Measurements from ENCODE around the gene LITAF.

LITAF gene

GRCh38 chr16:11547118-11547916 is 39.4 kb downstream of the LITAF start:
- no peak for DNase-seq

- peak; percentile 36 for DNase-seq
Observed at GRCh38 chr16:11546608-11547061, 40.1 kb downstream of the LITAF start.

- no peak for DNase-seq
Observed at GRCh38 chr16:11543661-11544393, 42.9 kb downstream of the LITAF start.

GRCh38 chr16:11542069-11542744 is 44.5 kb downstream of the LITAF start:
- no peak for DNase-seq

- no peak for DNase-seq
Observed at GRCh38 chr16:11539641-11540050, 47.1 kb downstream of the LITAF start.

- DNase-seq: no peak
Observed at GRCh38 chr16:11538880-11539279, 47.8 kb downstream of the LITAF start.

- no peak for DNase-seq
Observed at GRCh38 chr16:11536104-11536866, 50.4 kb downstream of the LITAF start.

GRCh38 chr16:11535494-11535893 is 51.2 kb downstream of the LITAF start:
- no peak for DNase-seq

- DNase-seq: no peak
Observed at GRCh38 chr16:11534262-11534661, 52.5 kb downstream of the LITAF start.

- DNase-seq: no peak
Observed at GRCh38 chr16:11533588-11533987, 53.1 kb downstream of the LITAF start.

GRCh38 chr16:11530171-11530940 is 56.4 kb downstream of the LITAF start:
- DNase-seq: no peak

- no peak for DNase-seq
Observed at GRCh38 chr16:11529285-11529684, 57.4 kb downstream of the LITAF start.

- DNase-seq: no peak
Observed at GRCh38 chr16:11528053-11528452, 58.7 kb downstream of the LITAF start.

- DNase-seq: no peak
Observed at GRCh38 chr16:11526655-11527350, 59.9 kb downstream of the LITAF start.

GRCh38 chr16:11524098-11524760 is 62.5 kb downstream of the LITAF start:
- DNase-seq: no peak

GRCh38 chr16:11521055-11521454 is 65.7 kb downstream of the LITAF start:
- DNase-seq: no peak

- no peak for DNase-seq
Observed at GRCh38 chr16:11520442-11520841, 66.3 kb downstream of the LITAF start.

GRCh38 chr16:11517961-11518360 is 68.8 kb downstream of the LITAF start:
- no peak for DNase-seq

GRCh38 chr16:11515540-11516430 is 70.9 kb downstream of the LITAF start:
- DNase-seq: no peak

- no peak for DNase-seq
Observed at GRCh38 chr16:11514283-11514682, 72.4 kb downstream of the LITAF start.

All from EL (cell line).